ENCODE results near the gene RSRC1.

- TF ChIP-seq CTCF (IDR thresholded peaks at IDR 0.05) = no peak
- TF ChIP-seq POLR2AphosphoS5 (IDR thresholded peaks at IDR 0.05; ENCODE audit: low read depth, low read length) = no peak
- TF ChIP-seq TCF7L2 (IDR thresholded peaks at IDR 0.05; ENCODE audit: low read depth, low read length) = no peak
- TF ChIP-seq REST (IDR thresholded peaks at IDR 0.05; ENCODE audit: insufficient read depth in 1 of 2, low read depth in 2 of 2, low read length in 1 of 2) = no peak
- no peak for TF ChIP-seq SIN3A (IDR thresholded peaks at IDR 0.05; ENCODE audit: borderline replicate concordance, insufficient read depth, low read depth, low read length)
These were observed 157.1 kb downstream of the RSRC1 start for GRCh38 chr3:158267015-158267414.
